ENCODE data around the gene PIGT.

Gene PIGT

GRCh38 chr20:45392733-45393132 is 23.2 kb upstream of the PIGT start:
- no peaks in the 10 kb centered on the region for H3K36me3 ChIP-seq
- TF ChIP-seq CTCF (IDR thresholded peaks at IDR 0.05): no peak
- no peaks in the 10 kb centered on the region for H3K9me3 ChIP-seq
- no peak overlapping the region for H3K27ac ChIP-seq
- H3K27me3 ChIP-seq: no peaks in the 10 kb centered on the region
- peaks cover 7 to 11% of the 10 kb centered on the region in 2 experiments for H3K4me1 ChIP-seq (ENCODE audit: control insufficient read depth in 1 of 2, insufficient read depth in 1 of 2, low read depth in 1 of 2, low read length in 1 of 2)
- H3K4me3 ChIP-seq (ENCODE audit: low read depth in 1 of 2, low read length in 1 of 2): no peak overlapping the region

GRCh38 chr20:45394221-45395113 is 21.5 kb upstream of the PIGT start:
- H3K27me3 ChIP-seq: no peaks in the 10 kb centered on the region
- peaks cover 7 to 11% of the 10 kb centered on the region in 2 experiments for H3K4me1 ChIP-seq (ENCODE audit: control insufficient read depth in 1 of 2, insufficient read depth in 1 of 2, low read depth in 1 of 2, low read length in 1 of 2)
- no peak overlapping the region for H3K4me3 ChIP-seq (ENCODE audit: low read depth in 1 of 2, low read length in 1 of 2)
- H3K27ac ChIP-seq: no peak overlapping the region
- H3K36me3 ChIP-seq: no peaks in the 10 kb centered on the region
- no peak for TF ChIP-seq CTCF (IDR thresholded peaks at IDR 0.05)
- H3K9me3 ChIP-seq: no peaks in the 10 kb centered on the region

- peaks cover 6 to 10% of the 10 kb centered on the region in 2 experiments for H3K4me1 ChIP-seq (ENCODE audit: control insufficient read depth in 1 of 2, insufficient read depth in 1 of 2, low read depth in 1 of 2, low read length in 1 of 2)
- H3K36me3 ChIP-seq: no peaks in the 10 kb centered on the region
- H3K4me3 ChIP-seq (ENCODE audit: low read depth in 1 of 2, low read length in 1 of 2): no peak overlapping the region
- no peaks in the 10 kb centered on the region for H3K27me3 ChIP-seq
- TF ChIP-seq CTCF (IDR thresholded peaks at IDR 0.05): no peak
- H3K27ac ChIP-seq: no peak overlapping the region
- peaks cover under 1% of the 10 kb centered on the region for H3K9me3 ChIP-seq
These were observed 20.9 kb upstream of the PIGT start for GRCh38 chr20:45395114-45395415.

- peaks cover 14% of the 10 kb centered on the region for H3K9me3 ChIP-seq
- peaks cover 11% of the 10 kb centered on the region for H3K27me3 ChIP-seq
- H3K4me1 ChIP-seq (ENCODE audit: control insufficient read depth in 1 of 2, insufficient read depth in 1 of 2, low read depth in 1 of 2, low read length in 1 of 2): no peaks in the 10 kb centered on the region
- H3K27ac ChIP-seq: no peak overlapping the region
- no peak overlapping the region for H3K4me3 ChIP-seq (ENCODE audit: low read depth in 1 of 2, low read length in 1 of 2)
- no peak for TF ChIP-seq CTCF (IDR thresholded peaks at IDR 0.05)
- no peaks in the 10 kb centered on the region for H3K36me3 ChIP-seq
These were observed 16.9 kb upstream of the PIGT start for GRCh38 chr20:45399018-45399417.

GRCh38 chr20:45400346-45401031 is 15.5 kb upstream of the PIGT start:
- peaks cover 26% of the 10 kb centered on the region for H3K27me3 ChIP-seq
- H3K27ac ChIP-seq: no peak overlapping the region
- H3K4me3 ChIP-seq (ENCODE audit: low read depth in 1 of 2, low read length in 1 of 2): no peak overlapping the region
- H3K4me1 ChIP-seq (ENCODE audit: control insufficient read depth in 1 of 2, insufficient read depth in 1 of 2, low read depth in 1 of 2, low read length in 1 of 2): peaks cover under 1 to 1% of the 10 kb centered on the region in 2 experiments
- no peaks in the 10 kb centered on the region for H3K36me3 ChIP-seq
- no peak for TF ChIP-seq CTCF (IDR thresholded peaks at IDR 0.05)
- H3K9me3 ChIP-seq: peaks cover 14% of the 10 kb centered on the region

All from neutrophil (primary cell).